ENCODE results near the gene LRMDA.

DNA sequence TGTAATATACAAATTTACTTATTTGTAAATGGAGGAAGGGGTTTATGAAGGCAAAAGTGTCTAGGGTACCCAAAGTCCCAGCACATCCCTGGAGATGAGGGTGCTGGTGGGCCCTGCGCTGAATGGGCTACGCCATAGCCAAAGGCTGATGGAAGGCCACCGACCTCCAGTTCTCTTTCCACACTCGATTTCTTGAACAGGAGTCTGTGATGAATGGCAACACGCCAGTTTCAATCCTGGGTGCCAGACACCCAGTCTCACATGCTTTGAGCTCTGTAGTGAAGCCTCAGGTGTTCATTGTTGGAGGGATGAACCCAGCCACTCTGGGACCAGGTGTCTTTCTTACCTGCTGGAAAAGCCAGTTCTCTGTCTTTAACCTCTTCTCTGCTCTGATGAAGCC, 752 bp downstream of the LRMDA start:
- TF ChIP-seq, protein P1, sequence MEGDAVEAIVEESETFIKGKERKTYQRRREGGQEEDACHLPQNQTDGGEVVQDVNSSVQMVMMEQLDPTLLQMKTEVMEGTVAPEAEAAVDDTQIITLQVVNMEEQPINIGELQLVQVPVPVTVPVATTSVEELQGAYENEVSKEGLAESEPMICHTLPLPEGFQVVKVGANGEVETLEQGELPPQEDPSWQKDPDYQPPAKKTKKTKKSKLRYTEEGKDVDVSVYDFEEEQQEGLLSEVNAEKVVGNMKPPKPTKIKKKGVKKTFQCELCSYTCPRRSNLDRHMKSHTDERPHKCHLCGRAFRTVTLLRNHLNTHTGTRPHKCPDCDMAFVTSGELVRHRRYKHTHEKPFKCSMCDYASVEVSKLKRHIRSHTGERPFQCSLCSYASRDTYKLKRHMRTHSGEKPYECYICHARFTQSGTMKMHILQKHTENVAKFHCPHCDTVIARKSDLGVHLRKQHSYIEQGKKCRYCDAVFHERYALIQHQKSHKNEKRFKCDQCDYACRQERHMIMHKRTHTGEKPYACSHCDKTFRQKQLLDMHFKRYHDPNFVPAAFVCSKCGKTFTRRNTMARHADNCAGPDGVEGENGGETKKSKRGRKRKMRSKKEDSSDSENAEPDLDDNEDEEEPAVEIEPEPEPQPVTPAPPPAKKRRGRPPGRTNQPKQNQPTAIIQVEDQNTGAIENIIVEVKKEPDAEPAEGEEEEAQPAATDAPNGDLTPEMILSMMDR (IDR thresholded peaks at IDR 0.05) = no peak
- TF ChIP-seq POLR2AphosphoS5 (IDR thresholded peaks at IDR 0.05) (no peak), POLR2A (IDR thresholded peaks at IDR 0.05) (no peak)
